Activated CD4-positive, alpha-beta memory T cell treated with anti-CD3 and anti-CD28 coated beads, Interleukin-2, amount 10 ng/mL, durations not matched to agents 7 days and 5 days (primary cell): Measurements from ENCODE around the gene MLIP. TPM values are rescaled to one million over a fixed set of nuclear protein-coding genes. Genes with fewer than 3 reads are reported as not detected.

Experiments used
- CTCF ChIA-PET: fragments of 350-600 bp; sonication (Branson Sonifier 250); formaldehyde crosslinking; loops from one replicate; lab custom pipeline; 2021; ENCODE audit warnings: antibody characterized with exemption, inconsistent platforms; lab: Charles Lee
- POLR2A ChIA-PET: fragments of 350-600 bp; sonication (Branson Sonifier 250); formaldehyde crosslinking; loops from one replicate; lab custom pipeline; 2021; ENCODE audit warnings: antibody characterized with exemption; lab: Charles Lee
- DNase-seq: peaks from one replicate; pipeline ENCODE4 v3.0.0-alpha.2; 2020
- H3K27ac Mint-ChIP-seq: one replicate; pipeline ENCODE4 v1.8.0; 2021; ENCODE audit warnings: mild to moderate bottlenecking, mixed read lengths
- H3K27me3 Mint-ChIP-seq: one replicate; pipeline ENCODE4 v1.8.0; 2021; ENCODE audit warnings: mixed read lengths
- H3K36me3 Mint-ChIP-seq: one replicate; pipeline ENCODE4 v1.8.0; 2021; ENCODE audit warnings: low read depth, mixed read lengths
- H3K4me1 Mint-ChIP-seq: one replicate; pipeline ENCODE4 v1.8.0; 2021; ENCODE audit warnings: mixed read lengths
- H3K4me3 Mint-ChIP-seq: one replicate; pipeline ENCODE4 v1.8.0; 2021; ENCODE audit warnings: mild to moderate bottlenecking, mixed read lengths
- H3K9me3 Mint-ChIP-seq: one replicate; pipeline ENCODE4 v1.8.0; 2021; ENCODE audit warnings: mixed read lengths
- total RNA-seq, 2 experiments: library from RNA; stranded (reverse); gene quantifications; one replicate each; pipeline ENCODE4 v1.2.3, GENCODE V29; 2021

MLIP gene
- total RNA-seq, 2 experiments from 2014 or later = not detected

- DNase-seq = no peak
- Mint-ChIP-seq H3K27me3 (no peaks in the 10 kb centered on the region), H3K36me3 (no peaks in the 10 kb centered on the region), H3K27ac (no peak overlapping the region), H3K4me3 (no peak overlapping the region), H3K4me1 (no peaks in the 10 kb centered on the region), H3K9me3 (peaks cover 1% of the 10 kb centered on the region)
- CTCF ChIA-PET = no interaction called here
- POLR2A ChIA-PET = no interaction called here
Observed at GRCh38 chr6:54289426-54289825, 178.2 kb downstream of the MLIP start.

DNA sequence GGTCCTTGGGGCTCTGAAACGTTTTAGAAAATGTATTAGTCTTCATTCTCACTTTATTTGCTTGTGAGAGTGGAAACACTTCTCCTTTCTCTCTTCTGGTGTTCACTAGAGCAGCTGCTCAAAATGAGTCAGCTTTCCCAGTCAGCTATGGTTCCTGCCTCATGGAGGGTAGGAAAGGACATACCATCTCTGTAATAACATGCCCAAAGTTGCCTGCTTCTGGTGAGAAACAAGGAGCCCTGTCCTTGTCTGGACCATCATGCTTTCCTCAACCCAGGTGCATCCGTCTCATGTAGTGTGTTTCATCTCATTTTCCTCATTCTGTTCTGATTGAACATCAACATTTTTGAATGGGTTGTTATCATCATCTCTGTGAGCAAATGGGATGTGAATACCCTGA is 179.9 kb downstream of the MLIP start:
- POLR2A ChIA-PET = no interaction called here
- CTCF ChIA-PET = no interaction called here
- Mint-ChIP-seq H3K27ac (no peak overlapping the region), H3K4me1 (no peaks in the 10 kb centered on the region), H3K4me3 (no peak overlapping the region), H3K9me3 (peaks cover 4% of the 10 kb centered on the region), H3K36me3 (no peaks in the 10 kb centered on the region), H3K27me3 (no peaks in the 10 kb centered on the region)
- DNase-seq = no peak

DNA sequence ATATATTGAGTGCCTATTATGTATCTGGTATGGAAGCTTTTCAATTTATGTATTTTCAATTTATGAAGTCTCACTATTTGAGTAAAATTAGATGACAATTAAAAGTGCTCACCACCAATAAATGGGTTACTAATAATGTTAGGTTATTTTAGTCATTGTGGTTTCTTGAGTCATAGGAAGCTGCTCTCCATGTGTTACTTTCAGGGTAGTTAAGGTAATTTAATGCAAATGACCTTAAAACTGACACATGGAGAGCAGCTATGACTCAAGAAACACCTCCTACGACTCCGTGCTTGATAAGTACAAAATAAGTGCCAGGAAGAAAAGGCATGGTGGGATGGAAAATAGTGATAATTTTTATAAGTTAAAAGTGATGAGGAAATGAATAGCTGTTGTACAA is 180.5 kb downstream of the MLIP start:
- H3K4me1 Mint-ChIP-seq = no peaks in the 10 kb centered on the region

DNA sequence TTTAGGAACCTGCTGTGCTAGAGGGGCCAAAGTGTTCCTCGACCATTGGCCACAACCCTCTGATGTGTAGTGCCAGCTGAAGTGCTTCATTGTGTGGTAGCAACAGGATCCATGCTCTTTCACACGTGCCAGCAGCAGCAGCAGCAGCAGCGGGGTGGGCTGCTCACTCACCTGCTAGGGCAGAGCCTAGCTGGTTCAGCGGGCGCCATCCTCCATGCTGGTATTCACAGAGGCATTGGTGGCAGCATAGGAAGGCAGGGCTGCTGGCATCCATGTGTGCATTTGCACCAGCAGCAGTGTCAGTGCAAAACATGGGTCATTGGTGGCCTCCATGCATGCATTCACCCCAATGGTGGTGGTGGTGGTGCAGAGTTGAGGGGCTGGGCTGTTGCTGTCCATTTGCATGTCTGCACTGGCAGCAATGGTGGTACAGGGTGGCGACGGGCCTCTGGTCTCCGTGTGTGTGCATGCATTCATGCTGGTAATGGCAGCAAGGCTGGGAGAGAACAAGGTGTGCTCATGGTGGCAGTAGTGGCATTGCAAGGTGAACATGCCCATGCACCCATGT is 183.8 kb downstream of the MLIP start:
- Mint-ChIP-seq H3K36me3 (no peaks in the 10 kb centered on the region), H3K4me1 (no peaks in the 10 kb centered on the region), H3K27ac (no peak overlapping the region), H3K9me3 (peaks cover 5% of the 10 kb centered on the region), H3K27me3 (no peaks in the 10 kb centered on the region), H3K4me3 (no peak overlapping the region)
- DNase-seq = no peak
- POLR2A ChIA-PET = no interaction called here
- CTCF ChIA-PET = no interaction called here

More for the DNA sequence above, 180.5 kb downstream of the MLIP start:
- no peak for DNase-seq
- Mint-ChIP-seq H3K36me3 (no peaks in the 10 kb centered on the region), H3K4me3 (no peak overlapping the region), H3K27me3 (no peaks in the 10 kb centered on the region), H3K9me3 (peaks cover 5% of the 10 kb centered on the region), H3K27ac (no peak overlapping the region)
- CTCF ChIA-PET = no interaction called here
- POLR2A ChIA-PET = no interaction called here

DNA sequence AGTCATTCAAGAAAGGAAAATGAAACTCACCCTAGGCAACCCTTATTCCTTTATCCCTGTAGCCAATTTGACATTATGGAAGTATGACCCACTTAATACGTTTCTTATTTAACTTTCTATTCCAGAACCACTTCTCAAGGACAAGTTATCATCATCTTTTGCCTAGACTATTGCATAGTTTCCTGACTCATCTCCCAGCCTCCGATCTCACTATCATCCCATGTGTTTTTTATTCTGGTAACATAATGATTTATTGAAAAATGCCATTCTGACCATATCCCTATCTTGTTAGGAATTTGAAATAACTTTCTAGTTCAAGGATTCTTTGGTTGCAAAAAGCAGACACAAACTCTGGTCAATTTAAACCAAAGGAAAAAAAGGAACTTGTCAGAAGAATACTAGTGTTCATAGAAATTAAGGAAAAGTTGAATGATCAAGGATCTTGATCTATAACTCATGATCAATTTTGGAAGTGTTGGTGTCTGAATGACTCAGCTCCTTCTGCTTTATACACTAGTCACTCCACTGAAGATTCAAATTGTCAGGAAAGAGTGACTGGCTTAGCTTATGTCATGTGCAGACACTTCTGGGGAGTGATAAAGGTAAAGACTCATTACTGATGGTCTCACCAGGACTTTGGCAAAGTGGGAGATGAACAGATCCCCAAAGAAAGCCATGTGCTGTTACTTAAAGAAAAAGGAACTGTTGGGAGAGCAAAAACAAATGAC is 188.5 kb downstream of the MLIP start:
- Mint-ChIP-seq H3K27me3 (no peaks in the 10 kb centered on the region), H3K9me3 (peaks cover 3% of the 10 kb centered on the region), H3K36me3 (no peaks in the 10 kb centered on the region), H3K27ac (no peak overlapping the region), H3K4me1 (no peaks in the 10 kb centered on the region), H3K4me3 (no peak overlapping the region)
- ChIA-PET CTCF (no interaction called here), POLR2A (no interaction called here)
- no peak for DNase-seq

DNA sequence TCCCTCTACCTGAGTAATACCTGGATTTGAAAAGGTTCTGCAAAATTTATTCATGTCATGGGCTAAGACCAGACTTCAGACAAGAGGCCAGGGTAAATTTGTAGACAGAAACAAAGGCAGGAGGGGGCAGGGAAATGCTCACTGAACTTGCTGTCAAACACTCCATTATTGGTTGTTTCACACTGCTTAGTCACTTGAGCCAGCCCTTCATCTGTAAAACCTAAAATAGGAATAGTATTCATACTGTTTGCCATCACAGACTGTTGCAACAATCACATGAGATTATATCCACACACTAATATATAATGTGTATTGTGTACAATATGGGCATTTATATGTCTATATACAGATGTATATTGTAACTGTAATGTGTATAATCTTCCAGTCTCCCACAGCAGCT is 190.5 kb downstream of the MLIP start:
- DNase-seq = no peak
- Mint-ChIP-seq H3K27ac (no peak overlapping the region), H3K27me3 (no peaks in the 10 kb centered on the region), H3K36me3 (no peaks in the 10 kb centered on the region), H3K9me3 (no peaks in the 10 kb centered on the region), H3K4me3 (no peak overlapping the region), H3K4me1 (no peaks in the 10 kb centered on the region)
- ChIA-PET CTCF (no interaction called here), POLR2A (no interaction called here)

DNA sequence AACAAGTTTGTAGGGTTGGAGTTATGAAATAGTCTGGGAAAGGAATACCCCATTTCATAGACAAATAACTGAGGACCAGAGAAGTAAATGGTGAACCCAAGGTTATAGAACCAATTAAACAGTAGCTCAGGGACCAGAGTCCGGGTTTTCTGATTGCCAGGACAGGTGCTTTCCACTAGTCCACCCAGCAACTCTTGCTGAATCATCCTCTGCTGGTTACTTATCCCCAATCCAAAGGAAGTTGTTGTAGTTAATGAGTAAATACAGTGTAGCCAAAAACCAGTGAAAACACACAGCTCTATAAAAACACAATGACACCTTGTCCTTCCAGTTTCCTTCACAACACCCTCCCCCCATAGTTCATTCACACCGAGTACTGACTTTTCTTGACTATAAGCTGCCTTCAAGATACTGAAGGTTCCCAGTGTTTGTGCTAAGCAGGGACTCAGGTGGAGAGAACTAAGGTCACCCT is 196.2 kb downstream of the MLIP start:
- H3K27ac Mint-ChIP-seq = no peak overlapping the region
- CTCF ChIA-PET = no interaction called here
- no peaks in the 10 kb centered on the region for H3K27me3 Mint-ChIP-seq

DNA sequence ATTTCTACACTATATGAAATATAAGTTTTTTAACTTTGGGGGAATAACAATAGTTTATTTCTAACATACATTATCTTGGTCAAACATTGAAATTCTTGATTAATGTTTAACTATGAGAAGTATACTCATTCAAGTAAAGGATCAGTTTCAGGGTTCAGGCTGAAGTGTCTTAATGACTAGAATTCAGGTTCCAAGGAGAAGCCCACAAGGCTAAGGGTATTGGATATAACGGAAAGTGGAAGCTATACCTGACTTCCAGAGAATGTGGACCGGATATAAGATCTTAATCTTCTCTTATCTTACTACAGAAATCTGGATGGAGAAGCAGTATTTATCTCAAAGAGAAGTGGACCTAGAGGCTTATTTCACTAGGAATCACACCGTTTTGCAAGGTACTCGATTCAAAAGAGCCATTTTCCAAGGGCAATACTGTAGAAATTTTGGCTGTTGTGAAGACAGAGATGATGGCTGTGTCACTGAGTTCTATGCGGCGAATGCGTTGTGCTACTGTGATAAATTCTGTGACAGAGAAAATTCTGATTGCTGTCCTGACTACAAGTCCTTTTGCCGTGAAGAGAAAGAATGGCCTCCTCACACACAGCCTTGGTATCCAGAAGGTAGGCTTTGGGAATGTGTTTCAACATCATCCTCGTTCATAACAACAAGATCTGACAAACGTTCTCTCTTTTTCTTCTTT is 197.2 kb downstream of the MLIP start, which contains the start of gene TINAG:
TSS of gene TINAG (plus strand) at position 153 of the 697 bp plus-strand sequence. CDS start at position 263, 110 bp downstream.
- no peaks in the 10 kb centered on the region for H3K4me1 Mint-ChIP-seq
- H3K9me3 Mint-ChIP-seq = no peaks in the 10 kb centered on the region
- POLR2A ChIA-PET = no interaction called here
- H3K27me3 Mint-ChIP-seq = no peaks in the 10 kb centered on the region
- CTCF ChIA-PET = no interaction called here
- no peak within 1 kb of the TSS for H3K4me3 Mint-ChIP-seq
- no peak for DNase-seq
- no peaks in the 10 kb centered on the region for H3K36me3 Mint-ChIP-seq
- no peak within 1 kb of the TSS for H3K27ac Mint-ChIP-seq

More for the DNA sequence above, 196.2 kb downstream of the MLIP start:
- no peak overlapping the region for H3K4me3 Mint-ChIP-seq
- no peaks in the 10 kb centered on the region for H3K36me3 Mint-ChIP-seq
- no peak for DNase-seq
- no peaks in the 10 kb centered on the region for H3K9me3 Mint-ChIP-seq
- POLR2A ChIA-PET = no interaction called here
- no peaks in the 10 kb centered on the region for H3K4me1 Mint-ChIP-seq

GRCh38 chr6:54308986-54309315 is 197.7 kb downstream of the MLIP start:
- Mint-ChIP-seq H3K27ac (no peak overlapping the region), H3K4me1 (no peaks in the 10 kb centered on the region), H3K4me3 (no peak overlapping the region), H3K36me3 (no peaks in the 10 kb centered on the region), H3K9me3 (no peaks in the 10 kb centered on the region), H3K27me3 (no peaks in the 10 kb centered on the region)
- CTCF ChIA-PET = no interaction called here
- POLR2A ChIA-PET = no interaction called here
- DNase-seq = no peak

- H3K4me3 Mint-ChIP-seq = no peak overlapping the region
- no peaks in the 10 kb centered on the region for H3K9me3 Mint-ChIP-seq
- H3K27me3 Mint-ChIP-seq = no peaks in the 10 kb centered on the region
- CTCF ChIA-PET = no interaction called here
- DNase-seq = no peak
- H3K4me1 Mint-ChIP-seq = no peaks in the 10 kb centered on the region
- H3K27ac Mint-ChIP-seq = no peak overlapping the region
- H3K36me3 Mint-ChIP-seq = no peaks in the 10 kb centered on the region
- POLR2A ChIA-PET = no interaction called here
Observed at GRCh38 chr6:54310377-54311152, 199.3 kb downstream of the MLIP start.

DNA sequence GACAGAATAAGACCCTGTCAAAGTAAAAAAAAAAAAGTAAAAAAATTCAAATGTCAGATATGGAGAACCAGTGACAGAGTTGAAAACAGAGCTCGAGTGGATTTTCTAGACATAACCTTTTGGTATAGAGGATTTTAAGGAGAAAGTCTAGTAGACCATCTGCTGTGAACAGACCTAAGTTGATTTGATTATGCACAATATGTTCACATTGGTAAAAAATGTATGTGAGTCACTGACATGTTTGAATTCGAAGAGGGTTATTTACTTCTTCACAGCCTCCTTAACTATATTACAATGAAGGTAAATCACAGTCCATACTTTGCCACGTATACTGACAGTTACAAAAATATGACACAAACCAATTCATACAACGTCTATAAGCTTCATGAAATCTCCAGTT is 204.4 kb downstream of the MLIP start:
- Mint-ChIP-seq H3K9me3 (no peaks in the 10 kb centered on the region), H3K27me3 (no peaks in the 10 kb centered on the region), H3K36me3 (no peaks in the 10 kb centered on the region), H3K4me1 (no peaks in the 10 kb centered on the region), H3K4me3 (no peak overlapping the region), H3K27ac (no peak overlapping the region)
- POLR2A ChIA-PET = no interaction called here
- CTCF ChIA-PET = no interaction called here
- no peak for DNase-seq
